SK-N-MC (cell line): Measurements from ENCODE around the gene PDE4B.

Experiments
- DNase-seq: peaks from one replicate; pipeline ENCODE4 v3.0.0-alpha.2; 2011; ENCODE audit warnings: low read depth, low spot score
- H3K27ac ChIP-seq: fragments of 200-600 bp; sonication (generic); 2 replicates; pipeline ENCODE4 v1.5.1; 2016; ENCODE audit warnings: mixed run types
- H3K36me3 ChIP-seq: fragments of 200-600 bp; sonication (generic); 2 replicates; pipeline ENCODE4 v1.6.1; 2017; ENCODE audit warnings: antibody characterized with exemption, low read length, mixed read lengths; ENCODE audit not compliant: insufficient read depth
- H3K4me3 ChIP-seq: fragments of 200-600 bp; sonication (generic); 2 replicates; pipeline ENCODE4 v1.5.1; 2016
- H3K9ac ChIP-seq: fragments of 200-600 bp; sonication (generic); 2 replicates; pipeline ENCODE4 v1.8.0; 2017; ENCODE audit warnings: mixed run types, mixed read lengths; ENCODE audit not compliant: insufficient read length
- H3K9me3 ChIP-seq: fragments of 200-600 bp; sonication (generic); 2 replicates; pipeline ENCODE4 v1.6.1; 2017; ENCODE audit warnings: low read depth, mild to moderate bottlenecking, antibody characterized with exemption, low read length, moderate library complexity, mixed read lengths
- EZH2 ChIP-seq: fragments of 200-600 bp; sonication (generic); IDR thresholded peaks from one replicate; pipeline ENCODE4 v1.6.1; 2017; ENCODE audit warnings: antibody characterized with exemption
- FOXP2 ChIP-seq: optimal IDR thresholded peaks from 2 replicates; pipeline ENCODE3; 2011; ENCODE audit warnings: mild to moderate bottlenecking, moderate library complexity; ENCODE audit not compliant: insufficient read depth; ENCODE audit errors: extremely low read length, control extremely low read depth
- POLR2AphosphoS5 ChIP-seq: IDR thresholded peaks from 2 replicates; pipeline ENCODE4 v1.6.1; 2012; ENCODE audit warnings: mild to moderate bottlenecking, low read depth, low read length, borderline replicate concordance

Gene PDE4B

DNA sequence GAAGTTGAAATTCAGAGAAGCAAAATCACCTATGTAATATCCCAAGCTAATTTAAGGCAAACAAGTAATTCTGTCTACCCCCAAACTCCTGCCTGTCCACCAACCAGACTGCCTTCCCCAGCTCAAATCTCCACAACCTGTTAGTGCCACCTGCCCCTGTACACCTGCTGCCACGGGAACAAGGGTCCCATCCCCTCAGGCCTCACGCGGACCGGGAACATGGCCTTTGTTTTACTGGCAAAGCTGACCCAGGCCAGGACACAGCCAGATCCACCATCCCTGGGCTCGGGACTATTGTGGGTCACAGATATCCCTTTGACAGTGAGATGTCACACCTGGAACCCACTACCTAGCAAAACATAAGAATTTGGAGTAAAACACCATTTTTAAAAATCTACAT lies 601.9 kb downstream of the PDE4B start:
- no peak overlapping the region for H3K9ac ChIP-seq
- H3K36me3 ChIP-seq, result no peaks in the 10 kb centered on the region
- H3K9me3 ChIP-seq, result no peaks in the 10 kb centered on the region
- H3K4me3 ChIP-seq, result no peak overlapping the region
- DNase-seq, result no peak
- H3K27ac ChIP-seq, result no peak overlapping the region
- no peak for TF ChIP-seq POLR2AphosphoS5
- no peak for TF ChIP-seq EZH2
- no peak for TF ChIP-seq FOXP2

DNA sequence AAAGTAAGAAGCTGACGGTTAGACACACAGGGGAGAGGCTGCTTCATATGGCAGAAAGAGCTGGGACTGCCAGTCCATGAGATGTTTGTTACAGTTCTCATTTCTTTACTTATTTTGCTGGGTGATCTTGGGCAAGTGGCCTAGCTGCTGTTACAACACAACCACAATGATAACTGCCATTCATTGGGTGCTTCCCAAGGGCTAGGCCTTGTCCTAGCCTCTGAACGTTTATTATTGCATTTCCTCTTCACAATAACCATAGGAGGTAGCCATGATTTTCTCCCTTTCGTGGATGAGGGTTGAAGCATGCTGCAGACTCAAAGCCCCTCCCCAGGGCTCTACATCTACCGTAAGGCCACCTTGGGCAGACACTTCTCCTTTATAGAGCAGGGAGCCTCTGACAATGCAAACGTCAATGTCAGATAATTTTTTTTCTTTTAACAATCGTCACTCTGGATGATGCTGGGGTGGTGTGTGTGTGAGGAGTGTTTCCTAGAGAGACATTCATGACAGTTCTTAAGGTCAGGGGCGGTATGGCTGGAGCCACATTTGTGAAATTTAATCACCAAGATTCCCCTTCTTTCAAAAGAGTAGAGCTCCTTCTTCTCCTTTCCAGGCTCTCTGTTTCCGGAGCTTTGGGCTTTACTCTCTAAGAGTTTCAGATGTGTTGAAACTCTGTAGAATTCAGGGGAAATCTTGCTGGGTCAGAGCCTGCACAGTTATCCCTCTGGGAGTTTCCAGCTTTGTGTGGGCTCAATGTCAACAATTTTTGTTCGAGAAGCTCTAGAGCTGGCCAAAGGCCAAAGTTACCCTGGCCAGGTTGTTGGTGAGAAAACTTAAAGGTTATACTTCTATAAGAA lies 602.7 kb downstream of the PDE4B start:
- DNase-seq, result no peak
- Histone ChIP-seq H3K9ac (no peak overlapping the region), H3K4me3 (no peak overlapping the region), H3K36me3 (no peaks in the 10 kb centered on the region), H3K27ac (no peak overlapping the region), H3K9me3 (no peaks in the 10 kb centered on the region)
- TF ChIP-seq FOXP2 (no peak), EZH2 (no peak)

DNA sequence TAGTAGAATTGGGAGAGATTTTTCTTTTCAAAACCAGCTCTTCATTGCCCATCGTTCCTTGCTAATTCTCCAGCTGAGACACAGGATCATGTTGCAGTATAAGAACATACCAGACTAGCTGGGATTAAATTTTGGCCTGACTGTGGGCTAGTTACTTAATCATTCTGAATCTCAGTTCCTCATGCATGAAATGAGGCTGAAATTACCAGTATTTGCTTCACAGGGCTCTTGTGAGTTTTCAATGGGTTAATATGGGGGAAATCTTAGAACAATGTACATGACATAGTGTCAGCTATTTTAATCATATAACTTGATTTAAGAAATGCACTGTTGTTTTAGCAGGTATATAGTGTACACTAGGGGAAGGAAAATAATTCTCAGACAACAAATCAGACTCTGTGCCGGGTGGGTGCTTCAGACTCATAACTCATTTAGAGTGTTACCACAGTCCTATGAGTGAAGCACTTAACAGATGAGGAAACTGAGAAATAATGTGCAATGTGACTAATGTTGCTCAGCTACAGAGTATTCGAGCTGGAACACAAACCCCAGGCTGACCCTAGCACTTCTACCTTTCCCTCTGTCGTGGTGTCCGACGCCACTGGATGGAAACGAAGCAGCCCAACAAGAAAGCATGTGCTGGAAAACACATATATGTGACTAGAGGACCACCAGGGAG lies 603.7 kb downstream of the PDE4B start:
- Histone ChIP-seq H3K27ac (no peak overlapping the region), H3K4me3 (no peak overlapping the region), H3K36me3 (no peaks in the 10 kb centered on the region), H3K9me3 (no peaks in the 10 kb centered on the region), H3K9ac (no peak overlapping the region)
- no peak for TF ChIP-seq POLR2AphosphoS5
- TF ChIP-seq EZH2, result no peak
- TF ChIP-seq FOXP2, result no peak
- no peak for DNase-seq

DNA sequence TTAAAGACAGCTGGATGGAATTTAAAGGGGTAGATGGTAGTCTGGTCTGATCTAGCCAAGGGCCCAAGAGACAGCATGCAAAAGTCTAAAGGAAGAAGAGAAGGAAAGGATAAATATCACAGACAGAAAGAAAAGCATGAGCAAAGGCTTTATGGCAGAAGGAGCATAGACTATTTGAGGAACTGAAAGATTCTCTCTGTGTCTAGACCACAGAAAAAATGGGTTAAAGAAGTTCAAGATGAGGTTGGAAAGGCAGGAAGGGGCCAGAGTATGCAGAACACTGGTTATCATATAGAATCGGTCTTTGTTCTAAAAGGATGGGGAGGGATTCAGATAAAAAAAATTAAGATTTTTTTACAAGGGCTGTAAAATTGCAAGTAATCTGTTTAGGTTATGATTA lies 604.5 kb downstream of the PDE4B start:
- Histone ChIP-seq H3K9ac (no peak overlapping the region), H3K27ac (no peak overlapping the region), H3K36me3 (no peaks in the 10 kb centered on the region), H3K9me3 (no peaks in the 10 kb centered on the region), H3K4me3 (no peak overlapping the region)
- TF ChIP-seq FOXP2 (no peak), EZH2 (no peak), POLR2AphosphoS5 (no peak)
- DNase-seq, result no peak

DNA sequence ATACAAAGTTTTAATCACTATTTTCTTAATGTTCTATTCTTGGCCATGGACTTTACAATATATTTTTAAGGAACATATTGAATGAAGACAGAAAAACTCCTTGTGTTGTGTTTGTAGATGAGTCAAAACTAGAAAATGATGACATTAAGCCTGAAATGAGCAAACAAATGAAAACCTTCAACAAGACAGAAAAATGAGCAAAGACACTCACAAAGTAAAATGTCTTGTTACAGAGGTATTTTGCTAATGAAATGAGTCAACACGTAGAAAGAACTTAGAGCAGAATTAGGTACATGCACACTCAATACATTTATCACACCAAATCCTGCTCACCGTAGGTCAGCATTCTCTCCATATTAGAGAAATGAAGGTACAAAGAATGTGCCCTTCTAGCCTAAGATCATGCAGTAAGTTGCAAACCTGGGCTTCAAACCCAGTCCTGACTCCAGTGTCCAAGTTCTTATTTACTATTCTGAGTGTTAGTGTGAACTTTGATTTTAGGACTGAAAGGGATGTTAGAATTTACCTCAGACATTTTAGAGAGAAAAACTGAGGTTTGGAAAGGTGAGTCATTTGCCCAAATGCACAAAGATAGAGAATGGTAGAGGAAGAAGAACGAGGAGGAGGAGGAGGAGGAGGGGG lies 607.3 kb downstream of the PDE4B start:
- no peak for TF ChIP-seq EZH2
- no peak for TF ChIP-seq FOXP2
- no peak for TF ChIP-seq POLR2AphosphoS5
- Histone ChIP-seq H3K9ac (no peak overlapping the region), H3K36me3 (no peaks in the 10 kb centered on the region), H3K4me3 (no peak overlapping the region), H3K27ac (no peak overlapping the region), H3K9me3 (no peaks in the 10 kb centered on the region)
- no peak for DNase-seq

DNA sequence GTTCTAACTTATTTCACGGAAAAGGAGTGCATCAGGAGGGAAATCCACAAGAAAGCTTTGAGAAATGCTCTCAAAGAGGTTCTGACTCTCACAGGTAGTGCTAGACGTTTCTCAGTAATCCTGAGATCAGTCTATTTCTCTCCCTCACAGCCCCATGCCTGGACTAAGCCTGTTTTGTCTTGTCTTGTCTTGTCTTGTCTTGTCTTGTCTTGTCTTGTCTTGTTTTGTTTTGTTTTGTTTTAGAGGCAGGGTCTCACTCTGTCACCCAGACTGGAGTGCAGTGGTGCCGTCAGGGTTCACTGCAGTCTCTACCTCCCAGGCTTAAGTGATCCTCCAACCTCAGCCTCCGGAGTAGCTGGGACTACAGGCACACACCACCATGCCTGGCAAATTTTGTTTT lies 608.0 kb downstream of the PDE4B start:
- no peak for DNase-seq
- no peak overlapping the region for H3K4me3 ChIP-seq
- H3K9me3 ChIP-seq, result no peaks in the 10 kb centered on the region
- no peak overlapping the region for H3K27ac ChIP-seq
- H3K36me3 ChIP-seq, result no peaks in the 10 kb centered on the region
- TF ChIP-seq POLR2AphosphoS5 (no peak), EZH2 (no peak), FOXP2 (no peak)
- H3K9ac ChIP-seq, result no peak overlapping the region

DNA sequence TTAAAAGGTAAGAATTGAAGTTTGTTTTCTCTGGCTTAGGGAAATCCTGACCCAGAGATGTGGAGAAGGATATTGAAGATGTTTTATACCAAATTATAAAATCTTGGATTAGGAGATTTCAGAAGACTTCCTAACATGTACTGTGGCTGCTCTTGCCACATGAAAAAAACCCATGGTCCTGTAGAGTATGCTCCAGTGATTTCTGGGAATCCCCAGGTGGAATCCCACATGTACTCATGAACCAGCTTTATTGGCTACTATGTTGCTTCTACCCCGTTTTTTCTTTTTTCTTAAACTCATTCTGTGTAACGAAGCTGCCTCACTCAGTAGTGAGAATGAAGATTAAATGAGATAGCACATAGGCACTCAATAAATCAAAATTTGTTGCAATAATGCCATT lies 608.5 kb downstream of the PDE4B start:
- no peaks in the 10 kb centered on the region for H3K36me3 ChIP-seq
- no peak for DNase-seq
- no peaks in the 10 kb centered on the region for H3K9me3 ChIP-seq
- H3K4me3 ChIP-seq, result no peak overlapping the region
- H3K9ac ChIP-seq, result no peak overlapping the region
- H3K27ac ChIP-seq, result no peak overlapping the region
- TF ChIP-seq EZH2 (no peak), FOXP2 (no peak), POLR2AphosphoS5 (no peak)

DNA sequence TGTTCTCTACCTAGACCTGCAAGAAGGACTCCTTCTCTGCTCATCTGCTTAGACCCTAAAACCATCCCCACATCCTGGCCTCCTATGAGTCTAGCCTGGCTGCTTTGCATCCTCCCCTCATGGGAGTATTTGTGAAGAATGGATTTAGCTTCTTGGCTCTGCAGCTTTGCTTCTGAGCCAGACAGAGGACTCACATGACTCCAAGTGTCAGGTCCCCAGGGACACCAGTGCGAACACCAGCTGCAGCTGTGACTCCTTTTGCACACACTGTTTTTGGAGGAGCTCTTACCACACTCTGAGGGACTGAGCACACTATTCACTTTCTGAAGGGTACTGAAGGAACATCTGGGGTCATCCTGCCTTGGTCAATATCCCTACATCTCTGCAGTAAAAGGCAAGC lies 609.5 kb downstream of the PDE4B start:
- DNase-seq, result no peak
- H3K4me3 ChIP-seq, result no peak overlapping the region

More for the DNA sequence above, 609.5 kb downstream of the PDE4B start:
- Histone ChIP-seq H3K36me3 (no peaks in the 10 kb centered on the region), H3K9ac (no peak overlapping the region), H3K27ac (no peak overlapping the region), H3K9me3 (no peaks in the 10 kb centered on the region)
- TF ChIP-seq FOXP2, result no peak
- TF ChIP-seq POLR2AphosphoS5, result no peak
- no peak for TF ChIP-seq EZH2
